Lower leg skin (tissue), 3 donors: ENCODE measurements around the gene TAP1.
A peak's percentile ranks its signal among the peaks of the same experiment; 100 is the strongest.

ENCODE experiments used
- CTCF ChIP-seq, 3 donors: fragments of 450-650 bp; IDR thresholded peaks; one replicate each; pipeline ENCODE4 v1.5.1; 2016; ENCODE audit warnings: antibody characterized with exemption in 3 of 3, mild to moderate bottlenecking in 3 of 3, moderate library complexity in 2 of 3
- POLR2A ChIP-seq, 2 donors: fragments of 450-650 bp; IDR thresholded peaks; one replicate each; pipeline ENCODE4 v1.6.1; 2016 to 2017; ENCODE audit warnings: antibody characterized with exemption in 2 of 2, mild to moderate bottlenecking in 1 of 2, moderate library complexity in 1 of 2

GRCh38 chr6:32796848-32797776 is 56.4 kb downstream of the TAP1 start:
- TF ChIP-seq CTCF (IDR thresholded peaks at IDR 0.05) (peak in 1 of 3 donors; percentile 31), POLR2A (IDR thresholded peaks at IDR 0.05) (no peak)
